Upper lobe of left lung (tissue), 6 donors: ENCODE results near the gene GSPT1. TPM values are rescaled to one million over a fixed set of nuclear protein-coding genes. Genes with fewer than 3 reads are reported as not detected.

Experiments used
- ATAC-seq, 2 donors: fragments of 200-7000 bp; cut with Tn5 transposase; one replicate each; pipeline ENCODE4 v1.9.1; 2022; ENCODE audit warnings: mild to moderate bottlenecking in 2 of 2, moderate library complexity in 2 of 2; ENCODE audit not compliant: low FRiP score in 2 of 2
- DNase-seq, 2 donors: peaks; one replicate each; pipeline ENCODE4 v3.0.0-alpha.2; 2019 to 2020
- H3K27ac ChIP-seq, 4 donors: fragments of 200-600 bp; sonication (generic); one replicate each; pipeline ENCODE4 v1.5.1; 2016 to 2019
- H3K27me3 ChIP-seq, 4 donors: fragments of 200-600 bp; sonication (generic); one replicate each; pipeline ENCODE4 v1.5.1; 2017 to 2019
- H3K36me3 ChIP-seq, 4 donors: fragments of 200-600 bp; sonication (generic); one replicate each; pipeline ENCODE4 v1.5.1; 2016 to 2019
- H3K4me1 ChIP-seq, 4 donors: fragments of 200-600 bp; sonication (generic); one replicate each; pipeline ENCODE4 v1.5.1; 2018 to 2019
- H3K4me3 ChIP-seq, 4 donors: fragments of 200-600 bp; sonication (generic); one replicate each; pipeline ENCODE4 v1.5.1; 2017 to 2019; ENCODE audit warnings: mild to moderate bottlenecking in 2 of 4, moderate library complexity in 1 of 4
- H3K9me3 ChIP-seq, 4 donors: fragments of 200-600 bp; sonication (generic); one replicate each; pipeline ENCODE4 v1.5.1; 2018 to 2019
- CTCF ChIP-seq, 6 experiments: fragments of 450-650 bp in 4 of 6; fragments of 200-600 bp in 2 of 6; sonication (generic) in 2 of 6; IDR thresholded peaks; one replicate each; pipeline ENCODE4 v1.5.1; 2016 to 2019; ENCODE audit warnings: antibody characterized with exemption in 6 of 6
- EP300 ChIP-seq, 4 donors: sonication (generic); formaldehyde crosslinking; IDR thresholded peaks; one replicate each; pipeline ENCODE4 v1.5.1; 2017; ENCODE audit warnings: antibody characterized with exemption in 4 of 4, control low read depth in 2 of 4
- POLR2A ChIP-seq, 4 donors: fragments of 450-650 bp; IDR thresholded peaks; one replicate each; pipeline ENCODE4 v1.5.1; 2016 to 2017; ENCODE audit warnings: antibody characterized with exemption in 4 of 4, mild to moderate bottlenecking in 2 of 4
- POLR2AphosphoS5 ChIP-seq, 2 donors: sonication (generic); formaldehyde crosslinking; IDR thresholded peaks; one replicate each; pipeline ENCODE4 v1.5.1; 2017; ENCODE audit warnings: antibody characterized with exemption in 2 of 2
- WGBS, 2 donors: methylation state at CpG; one replicate each; pipeline ENCODE4 v1.1.5; 2017 to 2018; 5-methylcytosine and 5-hydroxymethylcytosine counted together
- total RNA-seq, 6 donors: library from RNA; depleted of rRNA in 4 of 6; stranded (reverse); fragments of >200 nt in 4 of 6; gene quantifications; one replicate each; pipeline versions ENCODE4 v1.1.0 to v1.2.1, GENCODE V29; 2016 to 2021
- donor health status: DM: no; HTN: no; CAD: no; lungs with moderate emphysema.
- donor health status: DM: no; HTN: yes; CAD: no; lungs with severe emphysema.

GSPT1 gene
- total RNA-seq, 6 donors from 2014 or later, result 52.4 to 117 (median 99.6) TPM

GRCh38 chr16:11909653-11910545, 5.9 kb downstream of the GSPT1 start:
- ATAC-seq, result no peak
- Histone ChIP-seq H3K27me3 (no peaks in the 10 kb centered on the region), H3K9me3 (no peaks in the 10 kb centered on the region), H3K4me1 (peaks cover 35 to 67% (median 47%) of the 10 kb centered on the region in 4 donors), H3K27ac (no peak overlapping the region), H3K36me3 (peaks cover 0 to 10% (median 4%) of the 10 kb centered on the region in 4 donors), H3K4me3 (no peak overlapping the region)
- no peak for DNase-seq
- no peak for TF ChIP-seq CTCF (IDR thresholded peaks at IDR 0.05)
- TF ChIP-seq POLR2A (IDR thresholded peaks at IDR 0.05), result no peak
- TF ChIP-seq EP300 (IDR thresholded peaks at IDR 0.05), result no peak
- TF ChIP-seq POLR2AphosphoS5 (IDR thresholded peaks at IDR 0.05), result no peak
- WGBS, 2 donors, result 80 to 81% methylated on average over 18 of the region's 18 CpGs

GRCh38 chr16:11907160-11907970, 8.4 kb downstream of the GSPT1 start:
- Histone ChIP-seq H3K27me3 (no peaks in the 10 kb centered on the region), H3K4me3 (no peak overlapping the region), H3K9me3 (no peaks in the 10 kb centered on the region), H3K27ac (no peak overlapping the region), H3K4me1 (peaks cover 17 to 53% (median 29%) of the 10 kb centered on the region in 4 donors), H3K36me3 (peaks cover 0 to 20% (median 4%) of the 10 kb centered on the region in 4 donors)
- WGBS, 2 donors, result 92% methylated on average over 8 of the region's 8 CpGs
- ATAC-seq (no peak), DNase-seq (no peak)
- no peak for TF ChIP-seq EP300 (IDR thresholded peaks at IDR 0.05)
- no peak for TF ChIP-seq POLR2AphosphoS5 (IDR thresholded peaks at IDR 0.05)
- no peak for TF ChIP-seq CTCF (IDR thresholded peaks at IDR 0.05)
- TF ChIP-seq POLR2A (IDR thresholded peaks at IDR 0.05), result no peak

GRCh38 chr16:11903906-11904305, 11.8 kb downstream of the GSPT1 start:
- no peak for TF ChIP-seq POLR2A (IDR thresholded peaks at IDR 0.05)
- TF ChIP-seq CTCF (IDR thresholded peaks at IDR 0.05), result no peak
- no peak for TF ChIP-seq POLR2AphosphoS5 (IDR thresholded peaks at IDR 0.05)
- TF ChIP-seq EP300 (IDR thresholded peaks at IDR 0.05), result no peak
- ATAC-seq (no peak), DNase-seq (no peak)
- H3K4me3 ChIP-seq, result no peak overlapping the region
- no peak overlapping the region for H3K27ac ChIP-seq
- no peaks in the 10 kb centered on the region for H3K9me3 ChIP-seq
- peaks cover 0 to 25% (median 4%) of the 10 kb centered on the region in 4 donors for H3K36me3 ChIP-seq
- no peaks in the 10 kb centered on the region for H3K27me3 ChIP-seq
- WGBS, 2 donors, result 97% methylated on average over 6 of the region's 6 CpGs
- peaks cover 12 to 51% (median 14%) of the 10 kb centered on the region in 4 donors for H3K4me1 ChIP-seq

- TF ChIP-seq POLR2A (IDR thresholded peaks at IDR 0.05) (no peak), CTCF (IDR thresholded peaks at IDR 0.05) (no peak), POLR2AphosphoS5 (IDR thresholded peaks at IDR 0.05) (no peak), EP300 (IDR thresholded peaks at IDR 0.05) (no peak)
- Histone ChIP-seq H3K9me3 (no peaks in the 10 kb centered on the region), H3K27ac (no peak overlapping the region), H3K27me3 (no peaks in the 10 kb centered on the region), H3K4me1 (peaks cover 9 to 65% (median 14%) of the 10 kb centered on the region in 4 donors), H3K4me3 (no peak overlapping the region), H3K36me3 (peaks cover 0 to 23% (median 2%) of the 10 kb centered on the region in 4 donors)
- ATAC-seq (no peak), DNase-seq (no peak)
- WGBS, 2 donors, result 78 to 80% methylated on average over 3 of the region's 3 CpGs
Measured at GRCh38 chr16:11901091-11901490, 14.7 kb downstream of the GSPT1 start.
